KBM-7 (cell line): ENCODE results near the gene UBE2O.
A peak's percentile ranks its signal among the peaks of the same experiment; 100 is the strongest.

Experiments
- DNase-seq: peaks from one replicate; pipeline ENCODE4 v3.0.0-alpha.2; 2015
- in situ Hi-C: fragments of 300-500 bp; cut with MboI; formaldehyde crosslinking; loops from 2 replicates; pipeline ENCODE4 v1.14.3; 2020; ENCODE audit warnings: low sequenced_read_pairs, low pct_unique_long_range_greater_than_20kb, mixed read lengths

Gene UBE2O

DNA sequence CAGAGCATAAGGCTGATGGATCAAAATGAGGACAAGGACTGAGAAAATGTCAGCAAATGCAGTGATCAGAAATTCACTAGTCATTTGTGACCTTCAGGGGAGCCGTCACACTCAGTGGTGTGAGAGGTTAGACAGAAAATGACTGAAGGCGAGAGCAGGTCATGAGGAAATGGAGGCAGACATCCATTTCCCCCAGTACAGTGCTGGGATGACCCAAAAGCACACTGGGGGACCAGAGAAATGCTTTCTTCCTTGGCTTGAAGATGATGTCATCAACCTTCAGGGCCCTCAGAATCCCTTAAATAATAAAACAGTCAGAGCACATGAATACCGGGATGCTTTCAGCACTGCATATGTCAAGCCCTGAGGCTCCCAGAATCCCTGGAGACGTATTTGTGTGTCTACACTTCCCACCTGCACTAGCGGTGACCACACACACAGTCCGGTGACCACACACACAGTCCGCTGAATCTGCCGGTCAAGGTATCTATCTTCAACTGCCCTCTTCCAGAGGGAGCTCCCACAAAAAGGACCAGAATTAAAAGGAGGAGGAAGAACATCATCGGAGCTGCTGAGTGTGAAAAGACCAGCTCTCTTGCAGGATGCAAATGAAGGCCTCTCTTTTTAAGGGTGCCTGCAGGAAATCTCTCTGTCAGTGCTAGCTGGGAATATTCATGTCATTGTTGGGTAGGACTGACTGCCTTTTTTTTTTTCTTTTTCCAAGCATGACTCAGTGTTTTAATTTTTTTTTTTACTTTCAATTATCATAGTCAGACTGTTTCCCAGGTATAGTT is 8.2 kb downstream of the UBE2O start:
- in situ Hi-C loops: no loop called here
- DNase-seq: no peak

- in situ Hi-C loops: no loop called here
- no peak for DNase-seq
Measured at GRCh38 chr17:76442341-76443338, 10.3 kb downstream of the UBE2O start.

DNA sequence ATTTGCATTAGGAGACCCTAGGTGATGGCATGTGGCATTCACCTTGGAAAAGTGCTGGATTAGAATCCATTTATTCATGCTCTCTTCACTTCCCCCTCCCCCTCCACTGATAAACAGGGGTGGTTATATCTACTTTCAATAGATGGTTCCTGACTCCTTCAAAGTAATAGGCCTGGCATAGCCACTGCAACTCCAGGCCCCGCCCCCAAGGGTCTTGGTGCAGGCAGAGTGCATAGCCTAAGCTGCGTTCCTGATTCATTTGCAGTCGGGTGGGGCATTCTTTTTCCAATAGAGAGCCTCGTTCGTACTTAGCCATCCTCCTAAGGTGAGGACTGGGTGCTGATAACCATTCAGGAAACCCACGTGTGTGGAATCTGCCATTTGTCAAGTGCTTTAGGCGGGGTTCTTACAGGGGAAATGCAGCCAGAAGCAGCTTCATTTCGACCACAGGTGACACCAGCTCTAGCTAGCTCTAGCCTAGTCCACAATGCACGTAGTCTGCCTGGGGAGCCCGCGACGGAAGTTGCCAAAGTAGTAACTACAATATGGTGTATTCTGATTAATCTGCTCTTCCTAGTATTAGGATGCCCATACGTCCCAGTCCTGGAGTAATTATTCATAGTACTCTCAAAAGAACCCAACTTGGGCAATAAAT is 11.1 kb downstream of the UBE2O start:
- no peak for DNase-seq
- in situ Hi-C loops: no loop called here

DNA sequence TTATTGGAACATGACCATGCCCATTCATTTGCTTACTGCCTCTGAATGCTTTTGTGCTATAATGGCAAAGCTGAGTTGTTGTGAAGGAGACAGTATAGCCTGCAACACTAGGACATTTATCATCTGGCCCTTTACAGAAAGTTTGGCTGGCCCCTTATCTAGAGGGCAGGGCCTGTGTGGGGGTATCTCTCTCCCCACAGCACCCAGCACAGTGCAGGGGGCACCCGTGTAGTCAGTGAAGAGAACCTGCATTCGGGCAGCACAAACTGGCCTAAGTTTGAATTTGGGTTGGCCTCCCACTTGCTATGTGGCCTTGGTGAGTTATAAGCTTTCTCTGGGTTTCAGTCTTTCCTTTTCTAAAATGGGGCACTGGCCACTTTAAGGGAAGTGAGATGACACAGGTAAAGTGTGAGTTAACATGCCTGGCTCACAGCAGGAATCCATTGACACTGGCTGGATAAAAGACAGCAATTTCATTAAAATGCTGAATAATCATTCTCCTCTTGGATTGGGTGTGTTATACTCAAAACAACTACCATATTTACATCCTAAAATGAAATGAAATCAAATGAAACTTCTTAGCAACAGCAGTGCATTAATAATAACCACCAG is 12.1 kb downstream of the UBE2O start:
- in situ Hi-C loops: no loop called here
- DNase-seq: no peak

- in situ Hi-C loops: no loop called here
- DNase-seq: no peak
Measured at GRCh38 chr17:76439314-76439928, 13.5 kb downstream of the UBE2O start.

DNA sequence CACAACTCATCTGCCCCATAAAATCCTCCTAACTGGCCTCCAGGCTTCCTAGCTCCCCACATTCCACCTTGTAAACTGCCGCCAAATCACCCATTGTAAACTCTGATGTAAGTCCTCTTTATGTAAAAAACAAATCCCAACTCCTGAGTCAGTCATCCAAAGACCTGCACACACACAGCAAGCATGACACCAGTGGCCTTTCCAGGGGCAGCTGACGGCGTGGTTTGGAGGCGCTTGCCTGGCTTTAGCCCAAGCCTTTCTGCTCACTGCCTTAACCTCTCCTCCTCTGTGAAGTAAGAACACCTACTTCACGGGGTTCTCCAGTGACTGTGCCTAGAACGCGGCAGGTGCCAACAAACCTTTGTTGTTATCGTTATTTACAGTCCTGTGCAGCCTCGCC is 14.0 kb downstream of the UBE2O start:
- in situ Hi-C loops: no loop called here
- DNase-seq: no peak

GRCh38 chr17:76437467-76438402 is 15.2 kb downstream of the UBE2O start:
- in situ Hi-C loops: no loop called here
- no peak for DNase-seq

DNA sequence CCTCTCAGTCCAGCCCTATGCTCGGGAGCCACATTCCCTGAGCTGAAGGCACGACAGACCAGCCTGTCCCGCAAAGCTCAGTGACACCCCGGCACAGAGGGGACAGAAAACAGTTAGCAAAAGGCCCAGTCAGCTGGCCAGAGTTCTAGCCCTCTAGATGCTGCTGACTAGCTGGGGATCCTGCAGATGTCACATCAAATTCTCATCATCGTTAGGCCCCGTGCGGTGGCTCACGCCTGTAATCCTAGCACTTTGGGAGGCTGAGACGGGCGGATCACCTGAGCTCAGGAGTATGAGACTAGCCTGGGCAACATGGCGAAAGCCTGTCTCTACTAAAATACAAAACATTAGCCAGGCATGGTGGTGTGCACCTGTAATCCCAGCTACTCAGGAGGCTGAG is 17.2 kb downstream of the UBE2O start:
- DNase-seq: no peak
- in situ Hi-C loops: no loop called here

- no peak for DNase-seq
- in situ Hi-C loops: no loop called here
Measured at GRCh38 chr17:76434870-76435269, 18.1 kb downstream of the UBE2O start.

DNA sequence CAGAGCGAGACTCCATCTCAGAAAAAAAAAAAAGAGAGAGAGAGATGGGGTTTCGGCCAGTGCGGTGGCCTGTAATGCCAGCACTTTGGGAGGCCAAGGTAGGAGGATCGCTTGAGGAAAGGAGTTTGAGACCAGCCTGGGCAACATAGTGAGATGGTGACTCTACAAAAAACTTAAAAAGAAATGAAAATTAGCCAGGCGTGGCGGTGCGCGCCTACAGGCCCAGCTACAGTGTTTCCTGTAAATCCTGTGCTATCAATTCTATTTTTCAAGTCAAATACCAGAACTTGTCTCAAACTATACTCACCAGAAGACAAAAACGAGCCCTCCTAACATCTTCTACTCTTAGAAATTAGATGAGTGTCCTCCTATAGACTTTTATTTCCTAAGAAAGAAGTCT is 19.3 kb downstream of the UBE2O start:
- no peak for DNase-seq
- in situ Hi-C loops: no loop called here

- in situ Hi-C loops: no loop called here
- DNase-seq: peak; percentile 26
Measured at GRCh38 chr17:76432712-76433336, 20.1 kb downstream of the UBE2O start.

- DNase-seq: no peak
- in situ Hi-C loops: no loop called here
Measured at GRCh38 chr17:76432004-76432403, 20.9 kb downstream of the UBE2O start.

DNA sequence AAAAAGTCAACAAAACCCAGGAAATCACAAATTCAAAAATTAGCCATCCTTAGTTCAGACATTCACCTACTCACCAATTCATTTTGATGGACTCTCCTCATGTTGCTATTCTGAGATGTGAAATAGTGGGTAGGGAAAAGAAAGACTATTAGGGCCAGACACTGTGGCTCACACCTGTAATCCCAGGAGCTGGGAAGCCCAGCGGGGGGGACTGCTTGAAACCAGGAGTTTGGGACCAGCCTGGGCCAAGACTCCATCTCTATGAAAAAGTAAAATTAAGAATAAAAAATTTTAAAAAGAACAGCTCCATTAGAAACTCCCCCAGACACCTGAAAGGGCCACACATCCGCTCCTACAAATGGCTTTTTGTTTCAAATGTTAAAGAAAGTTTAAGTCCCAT is 21.4 kb downstream of the UBE2O start:
- in situ Hi-C loops: no loop called here

DNA sequence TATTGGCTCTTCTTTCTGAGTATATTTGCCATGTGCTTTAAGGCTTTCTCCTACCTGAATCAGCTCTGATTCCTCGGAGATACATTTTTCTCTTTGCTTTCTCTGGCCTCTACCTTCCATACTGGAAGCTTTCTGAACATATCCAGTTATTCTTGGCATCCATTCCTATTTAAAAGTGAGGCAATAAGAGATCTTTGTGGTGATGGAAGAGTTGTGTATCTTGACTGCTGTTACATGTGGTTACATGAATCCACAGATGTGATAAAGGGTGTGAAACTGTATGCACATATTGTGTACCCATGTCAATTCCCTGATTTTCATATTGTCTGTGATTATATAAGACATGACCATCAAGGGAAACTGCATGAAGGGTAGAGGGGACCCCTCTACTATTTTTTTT is 24.4 kb downstream of the UBE2O start:
- in situ Hi-C loops: no loop called here
- DNase-seq: no peak

More for the DNA sequence above, 21.4 kb downstream of the UBE2O start:
- no peak for DNase-seq

DNA sequence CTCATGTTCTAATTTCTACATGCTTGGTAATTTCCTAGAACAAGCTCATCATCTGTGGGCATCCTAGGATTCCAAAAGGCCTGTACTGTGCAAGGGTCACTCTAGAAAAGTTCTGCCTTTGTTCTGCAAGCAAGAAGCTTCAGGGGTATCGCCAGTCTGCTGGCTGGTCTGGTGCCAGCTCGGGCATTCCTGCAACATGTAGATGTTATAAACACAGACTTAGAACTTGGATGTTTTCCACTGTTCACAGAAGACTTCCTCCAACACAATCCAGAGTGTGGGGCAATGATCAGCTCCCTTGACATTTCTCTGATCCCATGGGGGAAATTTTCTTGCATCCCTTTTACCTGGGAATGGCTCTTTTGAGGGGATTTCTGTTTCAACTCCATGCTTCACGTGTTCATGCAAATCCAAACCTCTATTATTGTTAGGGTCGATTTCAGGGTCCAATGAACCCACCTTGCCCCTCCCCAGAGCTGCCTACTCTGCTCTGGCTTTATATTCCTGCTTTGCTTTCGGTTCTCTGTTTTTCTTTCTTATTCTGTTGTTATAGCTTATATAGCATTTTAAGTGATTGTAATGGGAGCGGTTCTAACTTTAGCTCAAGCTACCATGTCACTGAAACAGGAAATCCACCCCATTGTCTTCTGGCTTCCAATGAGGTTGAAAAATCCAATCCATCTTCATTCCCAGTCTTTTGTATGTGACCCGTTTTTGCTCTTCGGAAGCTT is 25.3 kb downstream of the UBE2O start:
- in situ Hi-C loops: no loop called here

DNA sequence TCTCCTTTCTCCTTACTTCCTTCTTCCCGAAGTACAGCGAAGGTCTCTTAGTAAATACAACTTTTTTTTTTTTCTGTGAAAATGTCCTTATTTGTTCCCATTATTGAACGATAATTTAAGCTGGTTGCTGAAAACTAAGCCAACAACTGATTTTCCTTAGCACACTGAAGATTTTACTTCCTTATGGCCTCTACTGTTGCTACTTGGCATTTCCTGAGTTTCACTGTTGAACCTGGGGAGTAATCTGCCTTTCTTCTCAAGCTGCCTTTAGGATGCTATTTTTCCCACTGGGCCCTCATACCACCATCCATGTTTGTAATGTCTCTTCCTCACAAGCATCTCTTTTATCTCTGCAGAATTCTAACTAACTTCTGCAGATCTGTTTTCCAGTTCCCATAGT is 26.1 kb downstream of the UBE2O start:
- no peak for DNase-seq
- in situ Hi-C loops: no loop called here

More for the DNA sequence above, 25.3 kb downstream of the UBE2O start:
- no peak for DNase-seq

GRCh38 chr17:76422860-76423259 is 30.1 kb downstream of the UBE2O start:
- in situ Hi-C loops: no loop called here

More at GRCh38 chr17:76422860-76423259, 30.1 kb downstream of the UBE2O start:
- no peak for DNase-seq
